Astrocyte of the hippocampus (primary cell): Measurements from ENCODE around the gene PIMREG.

Source experiments
- DNase-seq: peaks from one replicate; pipeline ENCODE4 v3.0.0; 2011; ENCODE audit warnings: low read depth, low spot score

PIMREG gene

GRCh38 chr17:6498356-6498755 lies 54.1 kb downstream of the PIMREG start:
- no peak for DNase-seq

- DNase-seq, result no peak
Observed at GRCh38 chr17:6498901-6499540, 54.8 kb downstream of the PIMREG start.
